ENCODE measurements around the gene BBS12. TPM values are rescaled to one million over a fixed set of nuclear protein-coding genes. Genes with fewer than 3 reads are reported as not detected.

BBS12 gene
- total and polyA plus RNA-seq, 9 of the 15 experiments (the other 6 are each of a cell fraction or from before 2014, with no cell fraction given) = 2.7 to 6.5 (median 3.3) TPM

GRCh38 chr4:122749704-122750454 is 17.4 kb downstream of the BBS12 start (continued):
- TF ChIP-seq TEAD4 (IDR thresholded peaks at IDR 0.05; ENCODE audit: low read length) (peak; percentile 55; the same call in 1 of the 2 replicates), TEAD4 (CRISPR knock-in tag; IDR thresholded peaks at IDR 0.05; ENCODE audit: borderline replicate concordance) (no peak), HNRNPK (IDR thresholded peaks at IDR 0.05; ENCODE audit: low read depth, low read length, poor library complexity, severe bottlenecking) (no peak), NFRKB (IDR thresholded peaks at IDR 0.05; ENCODE audit: low read depth) (peak; percentile 82), JUND (IDR thresholded peaks at IDR 0.05; ENCODE audit: borderline replicate concordance, low read depth, low read length) (peak; percentile 46; the same call in 1 of the 2 replicates), JUND (tag; IDR thresholded peaks at IDR 0.05; ENCODE audit: borderline replicate concordance, low read depth, low read length) (peak; percentile 44; the same call in 1 of the 3 replicates), EP400 (IDR thresholded peaks at IDR 0.05) (peak; percentile 49), ZNF316 (IDR thresholded peaks at IDR 0.05) (no peak), HDAC3 (IDR thresholded peaks at IDR 0.05; ENCODE audit: borderline replicate concordance, partially characterized antibody) (peak; percentile 68), MTA3 (IDR thresholded peaks at IDR 0.05; ENCODE audit: borderline replicate concordance) (0 out of 2 replicates have a peak, but pooled peaks have one; percentile 13), TBL1XR1 (IDR thresholded peaks at IDR 0.05; ENCODE audit: low read length in 2 of 2) (peak in 1 of 2 experiments; percentile 89; a peak in 2 of 4 replicates), NFATC3 (IDR thresholded peaks at IDR 0.05) (no peak), NCOA6 (IDR thresholded peaks at IDR 0.05) (no peak), POLR2AphosphoS5 (IDR thresholded peaks at IDR 0.05; ENCODE audit: control insufficient read depth, insufficient read depth, low read depth, low read length) (0 out of 2 replicates have a peak, but pooled peaks have one; percentile 29), POLR2H (tag; IDR thresholded peaks at IDR 0.05; ENCODE audit: low read depth) (peak; percentile 89), SREBF2 (CRISPR knock-in tag; IDR thresholded peaks at IDR 0.05) (no peak), ARID2 (IDR thresholded peaks at IDR 0.05) (no peak), TAF9B (IDR thresholded peaks at IDR 0.05; ENCODE audit: partially characterized antibody) (peak; percentile 46), CBFA2T3 (IDR thresholded peaks at IDR 0.05) (peak; percentile 54), ESRRA (IDR thresholded peaks at IDR 0.05; ENCODE audit: borderline replicate concordance, low read depth) (peak; percentile 45; the same call in 1 of the 2 replicates), SOX6 (IDR thresholded peaks at IDR 0.05) (peak; percentile 27; the same call in 1 of the 2 replicates), MYNN (IDR thresholded peaks at IDR 0.05) (no peak), MYNN (CRISPR knock-in tag; IDR thresholded peaks at IDR 0.05) (no peak), SMAD4 (CRISPR knock-in tag; conservative IDR thresholded peaks at IDR 0.05) (0 out of 2 replicates have a peak, but pooled peaks have one; percentile 51), BRD4 (IDR thresholded peaks at IDR 0.05) (peak; percentile 77; the same call in 1 of the 2 replicates), NR2C2 (CRISPR knock-in tag; IDR thresholded peaks at IDR 0.05) (no peak), NR2C2 (tag; IDR thresholded peaks at IDR 0.05) (peak; percentile 32; the same call in 1 of the 2 replicates), KDM1A (IDR thresholded peaks at IDR 0.05) (peak in 1 of 2 experiments; percentile 23; a peak in 2 of 4 replicates), ARNT (IDR thresholded peaks at IDR 0.05) (peak in 1 of 2 experiments; percentile 13; a peak in 1 of 4 replicates)
- TF ChIP-seq, protein P1, sequence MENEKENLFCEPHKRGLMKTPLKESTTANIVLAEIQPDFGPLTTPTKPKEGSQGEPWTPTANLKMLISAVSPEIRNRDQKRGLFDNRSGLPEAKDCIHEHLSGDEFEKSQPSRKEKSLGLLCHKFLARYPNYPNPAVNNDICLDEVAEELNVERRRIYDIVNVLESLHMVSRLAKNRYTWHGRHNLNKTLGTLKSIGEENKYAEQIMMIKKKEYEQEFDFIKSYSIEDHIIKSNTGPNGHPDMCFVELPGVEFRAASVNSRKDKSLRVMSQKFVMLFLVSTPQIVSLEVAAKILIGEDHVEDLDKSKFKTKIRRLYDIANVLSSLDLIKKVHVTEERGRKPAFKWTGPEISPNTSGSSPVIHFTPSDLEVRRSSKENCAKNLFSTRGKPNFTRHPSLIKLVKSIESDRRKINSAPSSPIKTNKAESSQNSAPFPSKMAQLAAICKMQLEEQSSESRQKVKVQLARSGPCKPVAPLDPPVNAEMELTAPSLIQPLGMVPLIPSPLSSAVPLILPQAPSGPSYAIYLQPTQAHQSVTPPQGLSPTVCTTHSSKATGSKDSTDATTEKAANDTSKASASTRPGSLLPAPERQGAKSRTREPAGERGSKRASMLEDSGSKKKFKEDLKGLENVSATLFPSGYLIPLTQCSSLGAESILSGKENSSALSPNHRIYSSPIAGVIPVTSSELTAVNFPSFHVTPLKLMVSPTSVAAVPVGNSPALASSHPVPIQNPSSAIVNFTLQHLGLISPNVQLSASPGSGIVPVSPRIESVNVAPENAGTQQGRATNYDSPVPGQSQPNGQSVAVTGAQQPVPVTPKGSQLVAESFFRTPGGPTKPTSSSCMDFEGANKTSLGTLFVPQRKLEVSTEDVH (IDR thresholded peaks at IDR 0.05; ENCODE audit: low read depth, partially characterized antibody) = no peak

Measured in K562 (cell line).